WTC11 (cell line): ENCODE measurements around the gene ACSBG1. TPM values are rescaled to one million over a fixed set of nuclear protein-coding genes. Genes with fewer than 3 reads are reported as not detected.

ENCODE experiments used
- ATAC-seq: fragments of 200-7000 bp; cut with Tn5 transposase; 2 replicates; pipeline ENCODE4 v1.10.0; 2021; ENCODE audit warnings: mild to moderate bottlenecking, moderate library complexity
- CTCF ChIA-PET: fragments of 300-600 bp; sonication (Branson Sonifier 250); formaldehyde crosslinking; loops from one replicate; lab custom pipeline; 2021; ENCODE audit warnings: antibody characterized with exemption; lab: Charles Lee
- POLR2A ChIA-PET: fragments of 350-600 bp; sonication (Branson Sonifier 250); formaldehyde crosslinking; loops from one replicate; lab custom pipeline; 2021; ENCODE audit warnings: antibody characterized with exemption; lab: Charles Lee
- DNase-seq: peaks from one replicate; pipeline ENCODE4 v3.0.0; 2021; ENCODE audit warnings: low spot score
- H3K27ac Mint-ChIP-seq: 2 replicates; pipeline ENCODE4 v1.8.0; 2021; ENCODE audit warnings: mixed read lengths
- H3K27me3 Mint-ChIP-seq: 2 replicates; pipeline ENCODE4 v1.8.0; 2021; ENCODE audit warnings: low read depth, mild to moderate bottlenecking, moderate library complexity, mixed read lengths
- H3K36me3 Mint-ChIP-seq: 2 replicates; pipeline ENCODE4 v1.8.0; 2021; ENCODE audit warnings: mixed read lengths
- H3K4me1 Mint-ChIP-seq: 2 replicates; pipeline ENCODE4 v1.8.0; 2022; ENCODE audit warnings: mixed read lengths
- H3K4me3 Mint-ChIP-seq: 2 replicates; pipeline ENCODE4 v1.8.0; 2021; ENCODE audit warnings: mild to moderate bottlenecking, moderate library complexity, mixed read lengths
- H3K9me3 Mint-ChIP-seq: 2 replicates; pipeline ENCODE4 v1.8.0; 2021; ENCODE audit warnings: mixed read lengths
- NFATC4 ChIP-seq: fragments of 250-450 bp; sonication (Bioruptor Pico); IDR thresholded peaks from 2 replicates; pipeline ENCODE4 v1.9.0; 2021; ENCODE audit warnings: mild to moderate bottlenecking
- NR1H2 ChIP-seq: sonication (generic); formaldehyde crosslinking; IDR thresholded peaks from 2 replicates; pipeline ENCODE4 v1.9.0; 2021; ENCODE audit warnings: mild to moderate bottlenecking, moderate library complexity, missing genetic modification reagents
- RORB ChIP-seq: fragments of 250-450 bp; sonication (Bioruptor Pico); IDR thresholded peaks from 2 replicates; pipeline ENCODE4 v1.9.0; 2021; ENCODE audit warnings: mild to moderate bottlenecking
- ZNF138 ChIP-seq: sonication (generic); formaldehyde crosslinking; conservative IDR thresholded peaks from 2 replicates; pipeline ENCODE4 v1.8.1; 2022; ENCODE audit warnings: mild to moderate bottlenecking, moderate library complexity, missing genetic modification reagents
- ZNF232 ChIP-seq: sonication (generic); formaldehyde crosslinking; IDR thresholded peaks from 2 replicates; pipeline ENCODE4 v1.8.0; 2022; ENCODE audit warnings: mild to moderate bottlenecking, missing genetic modification reagents
- ZNF671 ChIP-seq: fragments of 250-450 bp; sonication (Bioruptor Pico); IDR thresholded peaks from 2 replicates; pipeline ENCODE4 v1.8.0; 2021; ENCODE audit warnings: mild to moderate bottlenecking
- total RNA-seq: library from RNA; stranded (reverse); gene quantifications from 3 replicates; pipeline ENCODE4 v1.2.3, GENCODE V29; 2021
- TF ChIP-seq, protein P1 (sequence below): sonication (generic); formaldehyde crosslinking; IDR thresholded peaks from 2 replicates; pipeline ENCODE4 v1.8.0; 2022; ENCODE audit warnings: mild to moderate bottlenecking, missing genetic modification reagents
- TF ChIP-seq, protein P2 (sequence below): sonication (generic); formaldehyde crosslinking; IDR thresholded peaks from 2 replicates; pipeline ENCODE4 v1.8.1; 2023; ENCODE audit warnings: mild to moderate bottlenecking, missing genetic modification reagents, moderate library complexity
- TF ChIP-seq, protein P3 (sequence below): sonication (generic); formaldehyde crosslinking; IDR thresholded peaks from 2 replicates; pipeline ENCODE4 v1.8.1; 2022; ENCODE audit warnings: mild to moderate bottlenecking, moderate library complexity, missing genetic modification reagents
- TF ChIP-seq, protein P4 (sequence below): fragments of 250-450 bp; sonication (Bioruptor Pico); IDR thresholded peaks from 2 replicates; pipeline ENCODE4 v1.9.0; 2021; ENCODE audit warnings: mild to moderate bottlenecking
- TF ChIP-seq, protein P5 (sequence below): sonication (generic); formaldehyde crosslinking; IDR thresholded peaks from 2 replicates; pipeline ENCODE4 v1.8.1; 2023; ENCODE audit warnings: mild to moderate bottlenecking, missing genetic modification reagents
- TF ChIP-seq, protein P6 (sequence below): sonication (generic); formaldehyde crosslinking; IDR thresholded peaks from 2 replicates; pipeline ENCODE4 v1.8.1; 2022; ENCODE audit warnings: missing genetic modification reagents, borderline replicate concordance
- TF ChIP-seq, protein P7 (sequence below): sonication (generic); formaldehyde crosslinking; IDR thresholded peaks from 2 replicates; pipeline ENCODE4 v1.8.0; 2022; ENCODE audit warnings: mild to moderate bottlenecking, missing genetic modification reagents
- TF ChIP-seq, protein P8 (sequence below): sonication (generic); formaldehyde crosslinking; IDR thresholded peaks from 2 replicates; pipeline ENCODE4 v1.8.1; 2022; ENCODE audit warnings: mild to moderate bottlenecking, missing genetic modification reagents, moderate library complexity, borderline replicate concordance
- TF ChIP-seq, protein P9 (sequence below): fragments of 250-450 bp; sonication (Bioruptor Pico); IDR thresholded peaks from 2 replicates; pipeline ENCODE4 v1.9.0; 2021; ENCODE audit warnings: mild to moderate bottlenecking

Gene ACSBG1
- total RNA-seq, 1 experiment from 2014 or later = 5.8 TPM

DNA sequence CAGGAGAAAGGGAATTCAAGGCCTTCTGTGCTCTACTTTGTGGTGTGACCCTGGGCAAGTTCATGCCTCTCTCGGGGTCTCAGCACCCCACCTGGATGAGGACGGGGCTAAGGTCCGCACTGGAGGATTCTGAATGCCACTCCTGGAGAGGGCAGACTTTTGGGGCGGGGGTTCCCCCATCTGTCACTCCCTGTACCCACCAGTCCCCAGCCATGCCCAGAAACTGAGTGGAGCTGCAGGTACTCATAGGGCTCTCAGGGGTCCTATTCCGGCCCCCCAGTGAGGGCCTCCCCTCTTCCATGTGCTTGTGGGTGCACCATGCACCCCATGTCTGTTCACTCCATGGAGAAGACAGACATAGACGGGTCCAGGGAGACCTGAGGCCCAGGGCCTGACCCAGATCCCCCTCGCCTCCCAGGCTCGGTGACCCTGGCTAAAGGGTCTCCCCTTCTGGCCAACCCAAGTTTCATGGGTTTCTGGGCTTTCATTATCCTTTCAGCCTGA, 26.0 kb downstream of the ACSBG1 start:
- Mint-ChIP-seq H3K9me3 (no peaks in the 10 kb centered on the region), H3K27ac (no peak overlapping the region), H3K27me3 (no peaks in the 10 kb centered on the region), H3K4me3 (no peak overlapping the region), H3K4me1 (peaks cover 6% of the 10 kb centered on the region), H3K36me3 (no peaks in the 10 kb centered on the region)
- ChIA-PET CTCF (no interaction called here), POLR2A (no interaction called here)
- no peak for DNase-seq
- TF ChIP-seq NFATC4 (no peak), ZNF138 (no peak), ZNF232 (CRISPR knock-in tag) (no peak)
- TF ChIP-seq, protein P1, sequence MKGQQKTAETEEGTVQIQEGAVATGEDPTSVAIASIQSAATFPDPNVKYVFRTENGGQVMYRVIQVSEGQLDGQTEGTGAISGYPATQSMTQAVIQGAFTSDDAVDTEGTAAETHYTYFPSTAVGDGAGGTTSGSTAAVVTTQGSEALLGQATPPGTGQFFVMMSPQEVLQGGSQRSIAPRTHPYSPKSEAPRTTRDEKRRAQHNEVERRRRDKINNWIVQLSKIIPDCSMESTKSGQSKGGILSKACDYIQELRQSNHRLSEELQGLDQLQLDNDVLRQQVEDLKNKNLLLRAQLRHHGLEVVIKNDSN (CRISPR knock-in tag) = no peak
- no peak for ATAC-seq

DNA sequence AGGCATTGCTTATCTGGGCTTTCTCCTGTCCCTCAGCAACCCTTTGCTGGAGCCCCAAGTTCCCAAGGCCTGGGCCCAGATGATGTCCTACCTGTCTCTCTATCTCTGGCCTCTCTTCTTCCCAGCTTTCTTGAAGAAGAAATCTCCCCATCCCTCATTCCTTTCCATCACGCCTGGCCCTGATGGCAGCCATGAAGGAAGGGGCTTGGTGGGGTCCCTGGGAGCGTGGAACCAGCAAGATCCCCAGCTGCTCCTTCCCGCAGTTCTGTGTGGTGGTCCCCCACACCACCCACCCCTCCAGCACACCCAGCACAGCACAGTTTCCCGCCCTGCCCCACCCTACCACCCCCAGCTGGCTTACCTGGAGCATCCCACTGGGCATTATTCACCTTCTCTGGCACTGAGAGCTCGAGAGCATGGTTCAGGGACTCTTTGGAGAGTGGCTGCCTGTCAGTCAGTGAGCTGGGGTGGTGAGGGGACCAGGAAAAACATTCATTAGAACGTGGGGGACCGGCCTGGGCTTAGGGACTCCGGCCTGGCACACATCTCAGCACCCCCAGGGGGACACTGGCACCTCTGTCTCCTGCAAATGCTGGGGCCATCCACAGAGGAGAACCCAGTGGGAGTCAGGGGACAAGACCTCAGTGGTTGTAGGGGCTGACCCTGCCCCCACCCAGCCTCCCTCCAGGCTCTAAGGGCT, 26.6 kb downstream of the ACSBG1 start:
- no peaks in the 10 kb centered on the region for H3K27me3 Mint-ChIP-seq
- POLR2A ChIA-PET = no interaction called here
- CTCF ChIA-PET = interaction anchor here (1.4 kb wide), 1 partner anchor 208 kb away, joined by 5 read pairs; no protein-coding TSS in a partner anchor

More for the DNA sequence above, 26.6 kb downstream of the ACSBG1 start:
- no peak for DNase-seq
- Mint-ChIP-seq H3K27ac (no peak overlapping the region), H3K36me3 (no peaks in the 10 kb centered on the region), H3K4me3 (no peak overlapping the region), H3K9me3 (no peaks in the 10 kb centered on the region), H3K4me1 (peaks cover 6% of the 10 kb centered on the region)
- TF ChIP-seq, protein P2, sequence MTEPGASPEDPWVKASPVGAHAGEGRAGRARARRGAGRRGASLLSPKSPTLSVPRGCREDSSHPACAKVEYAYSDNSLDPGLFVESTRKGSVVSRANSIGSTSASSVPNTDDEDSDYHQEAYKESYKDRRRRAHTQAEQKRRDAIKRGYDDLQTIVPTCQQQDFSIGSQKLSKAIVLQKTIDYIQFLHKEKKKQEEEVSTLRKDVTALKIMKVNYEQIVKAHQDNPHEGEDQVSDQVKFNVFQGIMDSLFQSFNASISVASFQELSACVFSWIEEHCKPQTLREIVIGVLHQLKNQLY (CRISPR knock-in tag) = no peak
- TF ChIP-seq, protein P3, sequence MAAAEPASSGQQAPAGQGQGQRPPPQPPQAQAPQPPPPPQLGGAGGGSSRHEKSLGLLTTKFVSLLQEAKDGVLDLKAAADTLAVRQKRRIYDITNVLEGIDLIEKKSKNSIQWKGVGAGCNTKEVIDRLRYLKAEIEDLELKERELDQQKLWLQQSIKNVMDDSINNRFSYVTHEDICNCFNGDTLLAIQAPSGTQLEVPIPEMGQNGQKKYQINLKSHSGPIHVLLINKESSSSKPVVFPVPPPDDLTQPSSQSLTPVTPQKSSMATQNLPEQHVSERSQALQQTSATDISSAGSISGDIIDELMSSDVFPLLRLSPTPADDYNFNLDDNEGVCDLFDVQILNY (CRISPR knock-in tag) = no peak
- TF ChIP-seq ZNF671 (CRISPR knock-in tag) (no peak), RORB (CRISPR knock-in tag) (no peak), NR1H2 (no peak)
- TF ChIP-seq, protein P4, sequence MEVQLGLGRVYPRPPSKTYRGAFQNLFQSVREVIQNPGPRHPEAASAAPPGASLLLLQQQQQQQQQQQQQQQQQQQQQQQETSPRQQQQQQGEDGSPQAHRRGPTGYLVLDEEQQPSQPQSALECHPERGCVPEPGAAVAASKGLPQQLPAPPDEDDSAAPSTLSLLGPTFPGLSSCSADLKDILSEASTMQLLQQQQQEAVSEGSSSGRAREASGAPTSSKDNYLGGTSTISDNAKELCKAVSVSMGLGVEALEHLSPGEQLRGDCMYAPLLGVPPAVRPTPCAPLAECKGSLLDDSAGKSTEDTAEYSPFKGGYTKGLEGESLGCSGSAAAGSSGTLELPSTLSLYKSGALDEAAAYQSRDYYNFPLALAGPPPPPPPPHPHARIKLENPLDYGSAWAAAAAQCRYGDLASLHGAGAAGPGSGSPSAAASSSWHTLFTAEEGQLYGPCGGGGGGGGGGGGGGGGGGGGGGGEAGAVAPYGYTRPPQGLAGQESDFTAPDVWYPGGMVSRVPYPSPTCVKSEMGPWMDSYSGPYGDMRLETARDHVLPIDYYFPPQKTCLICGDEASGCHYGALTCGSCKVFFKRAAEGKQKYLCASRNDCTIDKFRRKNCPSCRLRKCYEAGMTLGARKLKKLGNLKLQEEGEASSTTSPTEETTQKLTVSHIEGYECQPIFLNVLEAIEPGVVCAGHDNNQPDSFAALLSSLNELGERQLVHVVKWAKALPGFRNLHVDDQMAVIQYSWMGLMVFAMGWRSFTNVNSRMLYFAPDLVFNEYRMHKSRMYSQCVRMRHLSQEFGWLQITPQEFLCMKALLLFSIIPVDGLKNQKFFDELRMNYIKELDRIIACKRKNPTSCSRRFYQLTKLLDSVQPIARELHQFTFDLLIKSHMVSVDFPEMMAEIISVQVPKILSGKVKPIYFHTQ (CRISPR knock-in tag) = no peak
- TF ChIP-seq, protein P5, sequence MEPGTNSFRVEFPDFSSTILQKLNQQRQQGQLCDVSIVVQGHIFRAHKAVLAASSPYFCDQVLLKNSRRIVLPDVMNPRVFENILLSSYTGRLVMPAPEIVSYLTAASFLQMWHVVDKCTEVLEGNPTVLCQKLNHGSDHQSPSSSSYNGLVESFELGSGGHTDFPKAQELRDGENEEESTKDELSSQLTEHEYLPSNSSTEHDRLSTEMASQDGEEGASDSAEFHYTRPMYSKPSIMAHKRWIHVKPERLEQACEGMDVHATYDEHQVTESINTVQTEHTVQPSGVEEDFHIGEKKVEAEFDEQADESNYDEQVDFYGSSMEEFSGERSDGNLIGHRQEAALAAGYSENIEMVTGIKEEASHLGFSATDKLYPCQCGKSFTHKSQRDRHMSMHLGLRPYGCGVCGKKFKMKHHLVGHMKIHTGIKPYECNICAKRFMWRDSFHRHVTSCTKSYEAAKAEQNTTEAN (CRISPR knock-in tag) = no peak
- TF ChIP-seq, protein P6, sequence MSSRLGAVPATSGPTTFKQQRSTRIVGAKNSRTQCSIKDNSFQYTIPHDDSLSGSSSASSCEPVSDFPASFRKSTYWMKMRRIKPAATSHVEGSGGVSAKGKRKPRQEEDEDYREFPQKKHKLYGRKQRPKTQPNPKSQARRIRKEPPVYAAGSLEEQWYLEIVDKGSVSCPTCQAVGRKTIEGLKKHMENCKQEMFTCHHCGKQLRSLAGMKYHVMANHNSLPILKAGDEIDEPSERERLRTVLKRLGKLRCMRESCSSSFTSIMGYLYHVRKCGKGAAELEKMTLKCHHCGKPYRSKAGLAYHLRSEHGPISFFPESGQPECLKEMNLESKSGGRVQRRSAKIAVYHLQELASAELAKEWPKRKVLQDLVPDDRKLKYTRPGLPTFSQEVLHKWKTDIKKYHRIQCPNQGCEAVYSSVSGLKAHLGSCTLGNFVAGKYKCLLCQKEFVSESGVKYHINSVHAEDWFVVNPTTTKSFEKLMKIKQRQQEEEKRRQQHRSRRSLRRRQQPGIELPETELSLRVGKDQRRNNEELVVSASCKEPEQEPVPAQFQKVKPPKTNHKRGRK = no peak
- TF ChIP-seq, protein P7, sequence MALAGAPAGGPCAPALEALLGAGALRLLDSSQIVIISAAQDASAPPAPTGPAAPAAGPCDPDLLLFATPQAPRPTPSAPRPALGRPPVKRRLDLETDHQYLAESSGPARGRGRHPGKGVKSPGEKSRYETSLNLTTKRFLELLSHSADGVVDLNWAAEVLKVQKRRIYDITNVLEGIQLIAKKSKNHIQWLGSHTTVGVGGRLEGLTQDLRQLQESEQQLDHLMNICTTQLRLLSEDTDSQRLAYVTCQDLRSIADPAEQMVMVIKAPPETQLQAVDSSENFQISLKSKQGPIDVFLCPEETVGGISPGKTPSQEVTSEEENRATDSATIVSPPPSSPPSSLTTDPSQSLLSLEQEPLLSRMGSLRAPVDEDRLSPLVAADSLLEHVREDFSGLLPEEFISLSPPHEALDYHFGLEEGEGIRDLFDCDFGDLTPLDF (CRISPR knock-in tag) = no peak
- TF ChIP-seq, protein P8, sequence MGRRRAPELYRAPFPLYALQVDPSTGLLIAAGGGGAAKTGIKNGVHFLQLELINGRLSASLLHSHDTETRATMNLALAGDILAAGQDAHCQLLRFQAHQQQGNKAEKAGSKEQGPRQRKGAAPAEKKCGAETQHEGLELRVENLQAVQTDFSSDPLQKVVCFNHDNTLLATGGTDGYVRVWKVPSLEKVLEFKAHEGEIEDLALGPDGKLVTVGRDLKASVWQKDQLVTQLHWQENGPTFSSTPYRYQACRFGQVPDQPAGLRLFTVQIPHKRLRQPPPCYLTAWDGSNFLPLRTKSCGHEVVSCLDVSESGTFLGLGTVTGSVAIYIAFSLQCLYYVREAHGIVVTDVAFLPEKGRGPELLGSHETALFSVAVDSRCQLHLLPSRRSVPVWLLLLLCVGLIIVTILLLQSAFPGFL (CRISPR knock-in tag) = no peak
- TF ChIP-seq, protein P9, sequence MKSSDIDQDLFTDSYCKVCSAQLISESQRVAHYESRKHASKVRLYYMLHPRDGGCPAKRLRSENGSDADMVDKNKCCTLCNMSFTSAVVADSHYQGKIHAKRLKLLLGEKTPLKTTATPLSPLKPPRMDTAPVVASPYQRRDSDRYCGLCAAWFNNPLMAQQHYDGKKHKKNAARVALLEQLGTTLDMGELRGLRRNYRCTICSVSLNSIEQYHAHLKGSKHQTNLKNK (CRISPR knock-in tag) = no peak
- ATAC-seq = no peak
